H9 (cell line): ENCODE measurements around the gene INPP5A. TPM values are rescaled to one million over a fixed set of nuclear protein-coding genes. Genes with fewer than 3 reads are reported as not detected.

Source experiments
- DNase-seq: peaks from one replicate; pipeline ENCODE4 v3.0.0-alpha.2; 2017
- H2AFZ ChIP-seq: one replicate; pipeline ENCODE4 v1.6.1; 2013; ENCODE audit warnings: mild to moderate bottlenecking, low read length, control low read depth, moderate library complexity
- H2AK5ac ChIP-seq: 2 replicates; pipeline ENCODE4 v1.6.1; 2013; ENCODE audit warnings: low read length, control low read depth, mixed read lengths; ENCODE audit not compliant: insufficient read length
- H2BK120ac ChIP-seq: one replicate; pipeline ENCODE4 v1.6.1; 2013; ENCODE audit warnings: low read depth, mild to moderate bottlenecking, low read length, control low read depth, inconsistent platforms; ENCODE audit not compliant: poor library complexity, severe bottlenecking
- H2BK12ac ChIP-seq: 2 replicates; pipeline ENCODE4 v1.6.1; 2013; ENCODE audit warnings: low read length, control low read depth, mixed read lengths, low read depth; ENCODE audit not compliant: insufficient read length
- H2BK15ac ChIP-seq: 2 replicates; pipeline ENCODE4 v1.6.1; 2013; ENCODE audit warnings: low read depth, low read length, control low read depth
- H2BK20ac ChIP-seq: one replicate; pipeline ENCODE4 v1.6.1; 2013; ENCODE audit warnings: low read depth, mild to moderate bottlenecking, low read length, control low read depth, inconsistent platforms; ENCODE audit not compliant: poor library complexity, severe bottlenecking
- H2BK5ac ChIP-seq: 2 replicates; pipeline ENCODE4 v1.6.1; 2013; ENCODE audit warnings: low read length, control low read depth, mixed read lengths; ENCODE audit not compliant: insufficient read length
- H3K14ac ChIP-seq: 2 replicates; pipeline ENCODE4 v1.6.1; 2013; ENCODE audit warnings: low read length, control low read depth; ENCODE audit not compliant: insufficient read depth
- H3K18ac ChIP-seq: 2 replicates; pipeline ENCODE4 v1.6.1; 2013; ENCODE audit warnings: low read depth, mild to moderate bottlenecking, mixed read lengths, low read length, control low read depth; ENCODE audit not compliant: insufficient read length
- H3K23ac ChIP-seq: 2 replicates; pipeline ENCODE4 v1.6.1; 2013; ENCODE audit warnings: low read length, control low read depth, mixed read lengths, low read depth; ENCODE audit not compliant: insufficient read length
- H3K23me2 ChIP-seq: 2 replicates; pipeline ENCODE4 v1.6.1; 2013; ENCODE audit warnings: low read depth, mild to moderate bottlenecking, mixed read lengths, low read length, control low read depth; ENCODE audit not compliant: insufficient read length, poor library complexity, severe bottlenecking
- H3K27ac ChIP-seq: 2 replicates; pipeline ENCODE4 v1.5.1; 2013; ENCODE audit warnings: low read length, control low read depth, mixed read lengths, low read depth; ENCODE audit not compliant: insufficient read length
- H3K27me3 ChIP-seq: 2 replicates; pipeline ENCODE4 v1.6.1; 2013; ENCODE audit warnings: low read length, control low read depth, inconsistent platforms; ENCODE audit not compliant: insufficient read depth
- H3K4ac ChIP-seq: 2 replicates; pipeline ENCODE4 v1.6.1; 2013; ENCODE audit warnings: low read depth, mild to moderate bottlenecking, control low read depth, inconsistent platforms, low read length, moderate library complexity
- H3K4me1 ChIP-seq: 2 replicates; pipeline ENCODE4 v1.6.1; 2013; ENCODE audit warnings: low read length, control low read depth, inconsistent platforms; ENCODE audit not compliant: insufficient read depth
- H3K4me2 ChIP-seq: 2 replicates; pipeline ENCODE4 v1.6.1; 2013; ENCODE audit warnings: low read length, control low read depth, mixed read lengths; ENCODE audit not compliant: insufficient read length, insufficient read depth
- H3K56ac ChIP-seq: 2 replicates; pipeline ENCODE4 v1.6.1; 2013; ENCODE audit warnings: low read depth, mild to moderate bottlenecking, mixed read lengths, low read length, control low read depth; ENCODE audit not compliant: insufficient read length
- H3K79me1 ChIP-seq: 2 replicates; pipeline ENCODE4 v1.6.1; 2013; ENCODE audit warnings: low read depth, mild to moderate bottlenecking, moderate library complexity, low read length, control low read depth, inconsistent platforms; ENCODE audit not compliant: insufficient read depth, poor library complexity, severe bottlenecking
- H3K79me2 ChIP-seq: 2 replicates; pipeline ENCODE4 v1.6.1; 2013; ENCODE audit warnings: low read length, control low read depth, inconsistent platforms; ENCODE audit not compliant: insufficient read depth
- H3K9ac ChIP-seq: 2 replicates; pipeline ENCODE4 v1.6.1; 2013; ENCODE audit warnings: low read length, control low read depth, mixed read lengths; ENCODE audit not compliant: insufficient read length; ENCODE audit errors: extremely low read depth
- H3K9me3 ChIP-seq: one replicate; pipeline ENCODE4 v1.6.1; 2013; ENCODE audit warnings: low read depth, low read length, inconsistent platforms; ENCODE audit not compliant: control insufficient read depth
- H3T11ph ChIP-seq: one replicate; pipeline ENCODE4 v1.6.1; 2013; ENCODE audit warnings: mild to moderate bottlenecking, low read length, control low read depth, inconsistent platforms
- H4K20me1 ChIP-seq: one replicate; pipeline ENCODE4 v1.6.1; 2013; ENCODE audit not compliant: control insufficient read depth, insufficient read length, insufficient read depth
- H4K5ac ChIP-seq: 2 replicates; pipeline ENCODE4 v1.6.1; 2013; ENCODE audit warnings: low read depth, mild to moderate bottlenecking, mixed read lengths, low read length, control low read depth; ENCODE audit not compliant: insufficient read length
- H4K8ac ChIP-seq: replicated peaks from 2 replicates; pipeline ENCODE4 v1.6.1; 2013; ENCODE audit warnings: low read length, control low read depth, mixed read lengths, low read depth; ENCODE audit not compliant: insufficient read length
- H4K91ac ChIP-seq: 2 replicates; pipeline ENCODE4 v1.6.1; 2013; ENCODE audit warnings: low read depth, mild to moderate bottlenecking, moderate library complexity, mixed read lengths, low read length, control low read depth; ENCODE audit not compliant: insufficient read length
- H3K27ac Mint-ChIP-seq, 3 experiments: 2 replicates in 2 of 3; 3 replicates in 1 of 3; pipeline ENCODE4 v1.8.0; 2020 to 2021; ENCODE audit warnings: mixed read lengths in 3 of 3, mild to moderate bottlenecking in 1 of 3, moderate library complexity in 1 of 3
- H3K27me3 Mint-ChIP-seq: 2 replicates; pipeline ENCODE4 v1.8.0; 2021; ENCODE audit warnings: low read depth, mild to moderate bottlenecking, moderate library complexity, mixed read lengths
- H3K36me3 Mint-ChIP-seq, 3 experiments: 2 replicates in 2 of 3; 3 replicates in 1 of 3; pipeline ENCODE4 v1.8.0; 2020 to 2021; ENCODE audit warnings: low read depth in 3 of 3, mixed read lengths in 3 of 3; ENCODE audit not compliant: insufficient read depth in 1 of 3
- H3K4me1 Mint-ChIP-seq, 2 experiments: 2 replicates each; pipeline ENCODE4 v1.8.0; 2020; ENCODE audit warnings: mixed read lengths in 2 of 2
- H3K4me3 Mint-ChIP-seq, 2 experiments: 2 replicates in 1 of 2; 3 replicates in 1 of 2; pipeline ENCODE4 v1.8.0; 2020 to 2021; ENCODE audit warnings: mild to moderate bottlenecking in 2 of 2, mixed read lengths in 2 of 2, moderate library complexity in 1 of 2
- H3K9me3 Mint-ChIP-seq, 2 experiments: 2 replicates in 1 of 2; 3 replicates in 1 of 2; pipeline ENCODE4 v1.8.0; 2020; ENCODE audit warnings: mild to moderate bottlenecking in 2 of 2, mixed read lengths in 2 of 2, moderate library complexity in 1 of 2
- CTCF ChIP-seq: fragments of 200-600 bp; sonication (generic); conservative IDR thresholded peaks from 3 replicates; pipeline ENCODE4 v1.8.0; 2021; ENCODE audit warnings: antibody characterized with exemption, mild to moderate bottlenecking
- WGBS: extraction: QIAGEN DNeasy Blood & Tissue Kit; methylation state at CpG from one replicate; pipeline ENCODE4 v1.1.7; 2013; ENCODE audit warnings: missing lambda C conversion rate, low lambda C conversion rate, mixed read lengths; ENCODE audit not compliant: insufficient read length; ENCODE audit errors: extremely low coverage; 5-methylcytosine and 5-hydroxymethylcytosine counted together
- total RNA-seq: library from RNA; stranded (reverse); gene quantifications from 2 replicates; pipeline ENCODE4 v1.2.1, GENCODE V29; 2021

INPP5A gene
- total RNA-seq, 1 experiment from 2014 or later: 17.7 TPM

- no peak overlapping the region for H2BK12ac ChIP-seq
- H2BK20ac ChIP-seq: no peak overlapping the region
- H2BK5ac ChIP-seq: no peak overlapping the region
- H4K20me1 ChIP-seq: no peaks in the 10 kb centered on the region
- Mint-ChIP-seq H3K4me1 (no peaks in the 10 kb centered on the region), H3K27me3 (no peaks in the 10 kb centered on the region; the same call in none of the 2 replicates), H3K9me3 (peaks cover 5 to 16% of the 10 kb centered on the region in 2 experiments; a peak in 3 of 5 replicates), H3K4me3 (no peak overlapping the region), H3K36me3 (peaks cover 0 to 16% (median 7%) of the 10 kb centered on the region in 3 experiments; a peak in 5 of 7 replicates), H3K27ac (no peak overlapping the region)
- no peak overlapping the region; the same call in 1 of the 2 replicates for H3K14ac ChIP-seq
- H2AK5ac ChIP-seq: no peak overlapping the region
- DNase-seq: peak; percentile 14
- no peaks in the 10 kb centered on the region for H3K27me3 ChIP-seq
- no peak overlapping the region for H2BK15ac ChIP-seq
- no peak overlapping the region for H3K4me2 ChIP-seq
- H2BK120ac ChIP-seq: no peak overlapping the region
- H3K79me2 ChIP-seq: no peaks in the 10 kb centered on the region
- no peak overlapping the region for H3K56ac ChIP-seq
- H3K9ac ChIP-seq: no peak overlapping the region
- H3K9me3 ChIP-seq: no peaks in the 10 kb centered on the region
- H3K79me1 ChIP-seq: no peaks in the 10 kb centered on the region
- no peaks in the 10 kb centered on the region for H3K4me1 ChIP-seq
- H2AFZ ChIP-seq: no peak overlapping the region
- no peak overlapping the region for H3K27ac ChIP-seq
- no peak overlapping the region for H3K18ac ChIP-seq
- TF ChIP-seq CTCF: no peak
- H3T11ph ChIP-seq: no peak overlapping the region
- no CpG with 5 or more reads among the region's 13 CpGs for WGBS
- H3K23me2 ChIP-seq: no peaks in the 10 kb centered on the region
- no peak overlapping the region for H3K23ac ChIP-seq
- H4K5ac ChIP-seq: no peak overlapping the region
- no peak overlapping the region for H4K8ac ChIP-seq
- H4K91ac ChIP-seq: no peak overlapping the region
- H3K4ac ChIP-seq: no peak overlapping the region
Measured at GRCh38 chr10:132678436-132679216, 141.0 kb downstream of the INPP5A start.
